MM.1S (cell line): ENCODE results near the gene SSBP4.

ENCODE experiments used
- DNase-seq: peaks from one replicate; pipeline ENCODE4 v3.0.0-alpha.2; 2015
- H2AFZ ChIP-seq: fragments of 300-600 bp; sonication (generic); 2 replicates; pipeline ENCODE4 v1.6.0; 2016; ENCODE audit warnings: antibody characterized with exemption, low read length
- H3F3A ChIP-seq: fragments of 300-600 bp; sonication (generic); 2 replicates; pipeline ENCODE4 v1.6.1; 2016; ENCODE audit warnings: mild to moderate bottlenecking, antibody characterized with exemption, low read length, moderate library complexity, mixed read lengths; ENCODE audit not compliant: insufficient read depth
- H3K27ac ChIP-seq: fragments of 300-600 bp; sonication (generic); 2 replicates; pipeline ENCODE4 v1.5.1; 2016; ENCODE audit warnings: mild to moderate bottlenecking, low read length
- H3K27me3 ChIP-seq: fragments of 300-600 bp; sonication (generic); replicated peaks from 2 replicates; pipeline ENCODE4 v1.6.0; 2016; ENCODE audit warnings: low read length; ENCODE audit not compliant: insufficient read depth
- H3K36me3 ChIP-seq: fragments of 300-600 bp; sonication (generic); replicated peaks from 2 replicates; pipeline ENCODE4 v1.6.1; 2016; ENCODE audit warnings: mild to moderate bottlenecking, low read length, mixed read lengths; ENCODE audit not compliant: insufficient read depth
- H3K4me1 ChIP-seq: fragments of 300-600 bp; sonication (generic); 2 replicates; pipeline ENCODE4 v1.6.1; 2016; ENCODE audit warnings: low read length, mixed read lengths
- H3K4me2 ChIP-seq: fragments of 300-600 bp; sonication (generic); 2 replicates; pipeline ENCODE4 v1.6.0; 2016; ENCODE audit warnings: low read depth, low read length
- H3K4me3 ChIP-seq: fragments of 300-600 bp; sonication (generic); 2 replicates; pipeline ENCODE4 v1.5.1; 2016; ENCODE audit warnings: low read length, mixed read lengths
- H3K79me2 ChIP-seq: fragments of 300-600 bp; sonication (generic); 2 replicates; pipeline ENCODE4 v1.6.1; 2016; ENCODE audit warnings: mixed run types, low read length, mixed read lengths
- H3K9ac ChIP-seq: fragments of 300-600 bp; sonication (generic); 2 replicates; pipeline ENCODE4 v1.6.1; 2016; ENCODE audit warnings: low read length, mixed read lengths
- H3K9me2 ChIP-seq: fragments of 300-600 bp; sonication (generic); replicated peaks from 2 replicates; pipeline ENCODE4 v1.6.1; 2016; ENCODE audit warnings: mild to moderate bottlenecking, low read length, mixed read lengths; ENCODE audit not compliant: insufficient read depth
- H3K9me3 ChIP-seq: fragments of 300-600 bp; sonication (generic); replicated peaks from 2 replicates; pipeline ENCODE4 v1.6.1; 2016; ENCODE audit warnings: mild to moderate bottlenecking, low read length, mixed read lengths; ENCODE audit not compliant: insufficient read depth
- H4K20me1 ChIP-seq: fragments of 300-600 bp; sonication (generic); 2 replicates; pipeline ENCODE4 v1.6.1; 2016; ENCODE audit warnings: mild to moderate bottlenecking, low read length, moderate library complexity, mixed read lengths; ENCODE audit not compliant: insufficient read depth
- CTCF ChIP-seq: fragments of 300-600 bp; sonication (generic); IDR thresholded peaks from 2 replicates; pipeline ENCODE4 v1.5.1; 2016; ENCODE audit warnings: antibody characterized with exemption, low read length, mixed read lengths
- EZH2 ChIP-seq: fragments of 300-600 bp; sonication (generic); optimal IDR thresholded peaks from 2 replicates; pipeline ENCODE3; 2017; ENCODE audit warnings: low read depth, mild to moderate bottlenecking, antibody characterized with exemption, low read length, mixed read lengths
- EZH2phosphoT487 ChIP-seq: fragments of 300-600 bp; sonication (generic); IDR thresholded peaks from 2 replicates; pipeline ENCODE4 v1.6.1; 2018; ENCODE audit warnings: antibody characterized with exemption, low read length

Gene SSBP4

GRCh38 chr19:18429717-18430416, 10.7 kb downstream of the SSBP4 start:
- peaks cover 16% of the 10 kb centered on the region; the same call in 1 of the 2 replicates for H3K27me3 ChIP-seq
- no peak overlapping the region for H3K27ac ChIP-seq
- no peaks in the 10 kb centered on the region for H3K36me3 ChIP-seq
- no peaks in the 10 kb centered on the region for H3F3A ChIP-seq
- H2AFZ ChIP-seq, result peak overlapping the region; percentile 77; the same call in 1 of the 2 replicates
- H3K4me2 ChIP-seq, result peak overlapping the region; percentile 97
- H3K9ac ChIP-seq, result peak overlapping the region; percentile 56; the same call in 1 of the 2 replicates
- H3K9me3 ChIP-seq, result no peaks in the 10 kb centered on the region
- H3K4me3 ChIP-seq, result peak overlapping the region; percentile 68
- no peaks in the 10 kb centered on the region for H3K9me2 ChIP-seq
- TF ChIP-seq CTCF (no peak), EZH2phosphoT487 (no peak), EZH2 (no peak)
- H3K79me2 ChIP-seq, result no peaks in the 10 kb centered on the region
- DNase-seq, result no peak
- H4K20me1 ChIP-seq, result no peaks in the 10 kb centered on the region
- H3K4me1 ChIP-seq, result peaks cover 4% of the 10 kb centered on the region; the same call in 1 of the 2 replicates

- Histone ChIP-seq H3K4me1 (peaks cover 4% of the 10 kb centered on the region; the same call in 1 of the 2 replicates), H3F3A (no peaks in the 10 kb centered on the region), H3K9me2 (no peaks in the 10 kb centered on the region), H3K9ac (no peak overlapping the region), H3K4me3 (no peak overlapping the region), H3K4me2 (no peak overlapping the region), H4K20me1 (no peaks in the 10 kb centered on the region), H3K27ac (no peak overlapping the region), H3K27me3 (peaks cover 16% of the 10 kb centered on the region; the same call in 1 of the 2 replicates), H3K79me2 (no peaks in the 10 kb centered on the region), H3K36me3 (no peaks in the 10 kb centered on the region), H3K9me3 (no peaks in the 10 kb centered on the region), H2AFZ (no peak overlapping the region)
- no peak for TF ChIP-seq EZH2phosphoT487
- no peak for TF ChIP-seq CTCF
- TF ChIP-seq EZH2, result no peak
- DNase-seq, result no peak
Observed at GRCh38 chr19:18430417-18431144, 11.4 kb downstream of the SSBP4 start.

DNA sequence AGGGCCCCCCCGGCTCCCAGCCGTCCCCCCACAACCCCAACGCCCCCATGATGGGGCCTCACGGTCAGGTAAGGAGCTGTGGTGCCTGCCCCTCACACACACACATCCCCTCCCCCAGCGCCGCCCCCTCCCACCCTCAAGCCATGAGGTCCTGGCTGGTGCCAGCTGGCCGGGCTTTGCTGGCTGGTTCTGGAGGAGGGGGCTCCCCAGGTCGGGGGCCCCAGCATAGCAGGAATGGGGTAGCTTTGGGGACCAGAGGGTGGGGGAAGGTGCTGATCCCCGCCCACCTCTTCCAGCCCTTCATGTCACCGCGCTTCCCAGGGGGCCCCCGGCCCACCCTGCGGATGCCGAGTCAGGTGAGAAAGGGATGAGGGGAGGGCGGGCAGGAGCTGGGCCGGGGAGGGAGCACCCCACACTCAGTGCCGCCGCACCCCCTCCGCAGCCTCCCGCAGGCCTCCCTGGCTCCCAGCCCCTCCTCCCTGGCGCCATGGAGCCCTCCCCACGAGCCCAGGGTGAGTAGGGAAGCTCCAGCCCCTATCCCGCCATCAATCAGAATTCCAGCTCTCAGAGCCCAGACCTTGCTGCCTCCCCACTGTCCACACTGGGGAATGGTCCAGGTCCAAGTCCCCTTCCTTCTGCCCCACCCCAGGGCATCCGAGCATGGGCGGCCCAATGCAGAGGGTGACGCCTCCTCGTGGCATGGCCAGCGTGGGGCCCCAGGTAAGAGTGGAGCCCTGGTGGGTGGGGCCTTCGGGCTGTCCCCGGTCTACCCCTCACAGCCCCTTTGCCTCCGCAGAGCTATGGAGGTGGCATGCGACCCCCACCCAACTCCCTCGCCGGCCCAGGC, 12.4 kb downstream of the SSBP4 start:
- no peaks in the 10 kb centered on the region for H4K20me1 ChIP-seq
- no peak overlapping the region for H3K4me3 ChIP-seq
- no peak overlapping the region for H3K27ac ChIP-seq
- DNase-seq, result no peak
- H3K9ac ChIP-seq, result no peak overlapping the region
- H2AFZ ChIP-seq, result no peak overlapping the region
- H3K36me3 ChIP-seq, result no peaks in the 10 kb centered on the region
- H3F3A ChIP-seq, result no peaks in the 10 kb centered on the region
- no peak overlapping the region for H3K4me2 ChIP-seq
- peaks cover 16% of the 10 kb centered on the region; the same call in 1 of the 2 replicates for H3K27me3 ChIP-seq
- peaks cover 4% of the 10 kb centered on the region; the same call in 1 of the 2 replicates for H3K4me1 ChIP-seq
- H3K9me3 ChIP-seq, result no peaks in the 10 kb centered on the region
- H3K79me2 ChIP-seq, result no peaks in the 10 kb centered on the region
- no peaks in the 10 kb centered on the region for H3K9me2 ChIP-seq
- no peak for TF ChIP-seq CTCF
- no peak for TF ChIP-seq EZH2
- no peak for TF ChIP-seq EZH2phosphoT487
